Gastroesophageal sphincter (tissue), 3 donors: ENCODE measurements around the gene CENPB.

ENCODE experiments used
- EP300 ChIP-seq: sonication (generic); formaldehyde crosslinking; IDR thresholded peaks from one replicate; pipeline ENCODE4 v1.6.1; 2017; ENCODE audit warnings: antibody characterized with exemption, mild to moderate bottlenecking
- POLR2A ChIP-seq, 2 donors: fragments of 450-650 bp; IDR thresholded peaks; one replicate each; pipeline ENCODE4 v1.6.1; 2017; ENCODE audit warnings: antibody characterized with exemption in 2 of 2, mild to moderate bottlenecking in 2 of 2, moderate library complexity in 1 of 2
- POLR2AphosphoS5 ChIP-seq: sonication (generic); formaldehyde crosslinking; IDR thresholded peaks from one replicate; pipeline ENCODE4 v1.6.1; 2017; ENCODE audit warnings: antibody characterized with exemption
- TF ChIP-seq, protein P1 (sequence below), 4 experiments: fragments of 200-600 bp in 2 of 4; fragments of 450-650 bp in 2 of 4; sonication (generic) in 1 of 4; IDR thresholded peaks; one replicate each; pipeline ENCODE4 v1.5.1; 2017 to 2019; ENCODE audit warnings: antibody characterized with exemption in 4 of 4, mild to moderate bottlenecking in 2 of 4, moderate library complexity in 2 of 4

GRCh38 chr20:3781153-3781910 lies 5.2 kb downstream of the CENPB start, which contains the start of gene SPEF1:
- TF ChIP-seq, protein P1, sequence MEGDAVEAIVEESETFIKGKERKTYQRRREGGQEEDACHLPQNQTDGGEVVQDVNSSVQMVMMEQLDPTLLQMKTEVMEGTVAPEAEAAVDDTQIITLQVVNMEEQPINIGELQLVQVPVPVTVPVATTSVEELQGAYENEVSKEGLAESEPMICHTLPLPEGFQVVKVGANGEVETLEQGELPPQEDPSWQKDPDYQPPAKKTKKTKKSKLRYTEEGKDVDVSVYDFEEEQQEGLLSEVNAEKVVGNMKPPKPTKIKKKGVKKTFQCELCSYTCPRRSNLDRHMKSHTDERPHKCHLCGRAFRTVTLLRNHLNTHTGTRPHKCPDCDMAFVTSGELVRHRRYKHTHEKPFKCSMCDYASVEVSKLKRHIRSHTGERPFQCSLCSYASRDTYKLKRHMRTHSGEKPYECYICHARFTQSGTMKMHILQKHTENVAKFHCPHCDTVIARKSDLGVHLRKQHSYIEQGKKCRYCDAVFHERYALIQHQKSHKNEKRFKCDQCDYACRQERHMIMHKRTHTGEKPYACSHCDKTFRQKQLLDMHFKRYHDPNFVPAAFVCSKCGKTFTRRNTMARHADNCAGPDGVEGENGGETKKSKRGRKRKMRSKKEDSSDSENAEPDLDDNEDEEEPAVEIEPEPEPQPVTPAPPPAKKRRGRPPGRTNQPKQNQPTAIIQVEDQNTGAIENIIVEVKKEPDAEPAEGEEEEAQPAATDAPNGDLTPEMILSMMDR (IDR thresholded peaks at IDR 0.05) = peak in 3 of 4 experiments; percentile 43 to 64 (median 49)
- TF ChIP-seq POLR2AphosphoS5 = no peak
- no peak for TF ChIP-seq POLR2A (IDR thresholded peaks at IDR 0.05)
- no peak for TF ChIP-seq EP300
